ENCODE measurements around the gene IL1R1. TPM values are rescaled to one million over a fixed set of nuclear protein-coding genes. Genes with fewer than 3 reads are reported as not detected.

IL1R1 gene
- polyA plus RNA-seq, 1 donor (not counting 4 experiments of a cell fraction or from before 2014, with no cell fraction given): 7.5 TPM

GRCh38 chr2:102147935-102148334 is 5.4 kb downstream of the IL1R1 start:
- Histone ChIP-seq H2AFZ (ENCODE audit: control insufficient read depth, low read length) (no peak overlapping the region), H3K9me3 (ENCODE audit: control insufficient read depth, low read depth, low read length) (peaks cover 21% of the 10 kb centered on the region), H3K9ac (ENCODE audit: control insufficient read depth, extremely low read depth, insufficient read depth, low read length) (no peak overlapping the region), H3K4me3 (ENCODE audit: control insufficient read depth in 2 of 3, extremely low read depth in 1 of 3, insufficient read depth in 2 of 3, low read depth in 1 of 3, low read length in 3 of 3) (no peak overlapping the region), H3K4me2 (ENCODE audit: control insufficient read depth, extremely low read depth, insufficient read depth, low read depth, low read length) (no peak overlapping the region), H3K9me1 (ENCODE audit: control insufficient read depth, extremely low read depth, insufficient read depth, low read length) (no peaks in the 10 kb centered on the region), H3K27ac (ENCODE audit: control insufficient read depth, insufficient read depth, low read length) (no peak overlapping the region), H3K4me1 (ENCODE audit: control insufficient read depth, extremely low read depth, insufficient read depth, low read length) (no peaks in the 10 kb centered on the region), H3K27me3 (ENCODE audit: control insufficient read depth, extremely low read depth, insufficient read depth, low read length) (no peaks in the 10 kb centered on the region), H3K79me2 (ENCODE audit: control insufficient read depth, insufficient read depth, low read length) (no peaks in the 10 kb centered on the region), H4K20me1 (ENCODE audit: control insufficient read depth, extremely low read depth, insufficient read depth, low read length) (no peaks in the 10 kb centered on the region), H3K36me3 (ENCODE audit: control insufficient read depth in 2 of 2, extremely low read depth in 1 of 2, insufficient read depth in 2 of 2, low read length in 2 of 2) (no peaks in the 10 kb centered on the region)
- no peak for DNase-seq (ENCODE audit: low read depth, low spot score)
- dilution Hi-C loops (cut with MboI; ENCODE audit: extremely low pct_ligation_motif_present, low sequenced_read_pairs): no loop called here
- no peak for TF ChIP-seq EZH2 (IDR thresholded peaks at IDR 0.05; ENCODE audit: low read length)
- no peak for TF ChIP-seq CTCF (optimal IDR thresholded peaks at IDR 0.05 in 1 of 3, IDR thresholded peaks at IDR 0.05 in 1 of 3, conservative IDR thresholded peaks at IDR 0.05 in 1 of 3; ENCODE audit: extremely low read depth in 1 of 3, insufficient read depth in 2 of 3, low read length in 3 of 3)
- FAIRE-seq: no peak

GRCh38 chr2:102149243-102149642 is 6.7 kb downstream of the IL1R1 start:
- Histone ChIP-seq H3K79me2 (ENCODE audit: control insufficient read depth, insufficient read depth, low read length) (no peaks in the 10 kb centered on the region), H3K9me3 (ENCODE audit: control insufficient read depth, low read depth, low read length) (peaks cover 18% of the 10 kb centered on the region), H3K4me1 (ENCODE audit: control insufficient read depth, extremely low read depth, insufficient read depth, low read length) (no peaks in the 10 kb centered on the region), H2AFZ (ENCODE audit: control insufficient read depth, low read length) (no peak overlapping the region), H3K9ac (ENCODE audit: control insufficient read depth, extremely low read depth, insufficient read depth, low read length) (no peak overlapping the region), H3K4me2 (ENCODE audit: control insufficient read depth, extremely low read depth, insufficient read depth, low read depth, low read length) (no peak overlapping the region), H3K36me3 (ENCODE audit: control insufficient read depth in 2 of 2, extremely low read depth in 1 of 2, insufficient read depth in 2 of 2, low read length in 2 of 2) (peaks cover 0 to 2% of the 10 kb centered on the region in 2 experiments), H4K20me1 (ENCODE audit: control insufficient read depth, extremely low read depth, insufficient read depth, low read length) (no peaks in the 10 kb centered on the region), H3K27me3 (ENCODE audit: control insufficient read depth, extremely low read depth, insufficient read depth, low read length) (no peaks in the 10 kb centered on the region), H3K27ac (ENCODE audit: control insufficient read depth, insufficient read depth, low read length) (no peak overlapping the region), H3K4me3 (ENCODE audit: control insufficient read depth in 2 of 3, extremely low read depth in 1 of 3, insufficient read depth in 2 of 3, low read depth in 1 of 3, low read length in 3 of 3) (no peak overlapping the region), H3K9me1 (ENCODE audit: control insufficient read depth, extremely low read depth, insufficient read depth, low read length) (no peaks in the 10 kb centered on the region)
- dilution Hi-C loops (cut with MboI; ENCODE audit: extremely low pct_ligation_motif_present, low sequenced_read_pairs): no loop called here
- FAIRE-seq (no peak), DNase-seq (ENCODE audit: low read depth, low spot score) (no peak)
- TF ChIP-seq EZH2 (IDR thresholded peaks at IDR 0.05; ENCODE audit: low read length): no peak

Measured in keratinocyte (primary cell).